OCI-LY1 (cell line): ENCODE data around the gene HAND1.

Experiments used
- CTCF ChIP-seq: fragments of 200-600 bp; sonication (generic), shearing (Covaris generic); IDR thresholded peaks from 2 replicates; pipeline ENCODE4 v1.5.1; 2017; ENCODE audit warnings: mild to moderate bottlenecking, antibody characterized with exemption, low read length, moderate library complexity, mixed read lengths
- EZH2 ChIP-seq: fragments of 200-600 bp; sonication (generic), shearing (Covaris generic); IDR thresholded peaks from 2 replicates; pipeline ENCODE4 v1.8.0; 2017; ENCODE audit warnings: borderline replicate concordance, mixed run types, mild to moderate bottlenecking, antibody characterized with exemption, low read length, moderate library complexity, mixed read lengths

DNA sequence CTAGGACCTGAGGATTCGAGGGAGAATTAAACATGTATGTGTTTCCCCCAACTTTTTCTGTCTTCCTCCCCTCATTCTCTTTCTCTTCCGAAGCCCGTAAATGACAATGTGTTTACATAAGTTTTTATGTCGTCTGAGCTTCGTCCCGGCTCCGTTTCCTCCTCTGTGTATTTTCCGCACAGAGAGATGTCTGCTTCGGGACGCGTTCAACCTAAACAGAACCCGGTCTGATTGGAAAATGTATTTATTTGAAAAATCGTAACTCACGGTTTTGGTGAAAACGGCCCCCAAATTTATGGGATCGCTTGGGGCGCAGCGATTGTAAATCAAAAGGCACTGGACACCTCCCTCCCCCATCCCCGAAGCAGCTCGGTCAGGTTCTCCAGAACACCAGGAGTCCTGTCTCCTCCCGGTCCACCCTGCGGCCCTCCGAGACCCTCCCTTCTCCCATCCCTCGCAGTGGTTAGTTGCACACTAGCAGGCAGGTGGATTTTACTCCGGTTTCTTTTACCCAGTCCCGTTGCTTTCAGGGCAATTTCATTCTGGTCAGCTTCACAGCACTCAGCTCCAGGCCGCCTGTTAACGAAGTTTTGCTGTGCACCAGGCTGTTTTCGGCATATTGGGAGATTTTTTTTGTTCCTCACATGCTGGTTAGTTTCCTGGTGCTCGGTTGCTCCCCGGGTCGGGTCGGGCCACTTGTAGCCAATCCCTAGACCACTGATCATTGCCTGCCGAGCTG, 5.8 kb upstream of the HAND1 start:
- TF ChIP-seq CTCF (no peak), EZH2 (no peak)
